Tibial nerve (tissue), 4 donors: Measurements from ENCODE around the gene SEPTIN7. TPM values are rescaled to one million over a fixed set of nuclear protein-coding genes. Genes with fewer than 3 reads are reported as not detected.
"Not testable (repeated sequence)": the region's sequence is repeated elsewhere in the genome, so short reads cannot be mapped to it uniquely, and the experiment has no call there.

Source experiments
- DNase-seq, 2 donors: peaks; one replicate each; pipeline ENCODE4 v3.0.0-alpha.2; 2019; ENCODE audit warnings: low spot score in 2 of 2
- H3K27ac ChIP-seq, 4 donors: fragments of 200-600 bp; sonication (generic) in 3 of 4; one replicate each; pipeline ENCODE4 v1.5.1; 2017 to 2019; ENCODE audit warnings: mild to moderate bottlenecking in 1 of 4
- H3K27me3 ChIP-seq, 2 donors: fragments of 200-600 bp; sonication (generic) in 1 of 2; one replicate each; pipeline versions ENCODE4 v1.5.1 to v1.6.0; 2017 to 2019
- H3K36me3 ChIP-seq, 3 donors: fragments of 200-600 bp; sonication (generic); one replicate each; pipeline ENCODE4 v1.5.1; 2018 to 2019
- H3K4me1 ChIP-seq, 4 donors: fragments of 200-600 bp; sonication (generic) in 3 of 4; one replicate each; pipeline ENCODE4 v1.5.1; 2017 to 2019
- H3K4me3 ChIP-seq, 4 donors: fragments of 200-600 bp; sonication (generic) in 3 of 4; one replicate each; pipeline ENCODE4 v1.5.1; 2017 to 2019; ENCODE audit warnings: mild to moderate bottlenecking in 1 of 4, moderate library complexity in 1 of 4
- H3K9me3 ChIP-seq, 4 donors: fragments of 200-600 bp; sonication (generic) in 3 of 4; one replicate each; pipeline ENCODE4 v1.5.1; 2017 to 2019
- EP300 ChIP-seq, 2 donors: sonication (generic); formaldehyde crosslinking; IDR thresholded peaks; one replicate each; pipeline ENCODE4 v1.6.1; 2017; ENCODE audit warnings: antibody characterized with exemption in 2 of 2, mild to moderate bottlenecking in 1 of 2
- POLR2A ChIP-seq, 2 donors: fragments of 450-650 bp; IDR thresholded peaks; one replicate each; pipeline ENCODE4 v1.6.1; 2017; ENCODE audit warnings: antibody characterized with exemption in 2 of 2, mild to moderate bottlenecking in 2 of 2, moderate library complexity in 2 of 2
- WGBS, 2 donors: methylation state at CpG; one replicate each; pipeline ENCODE4 v1.1.5; 2018; 5-methylcytosine and 5-hydroxymethylcytosine counted together
- total RNA-seq, 4 donors: library from RNA; depleted of rRNA; stranded (reverse); fragments of >200 nt; gene quantifications; one replicate each; pipeline ENCODE4 v1.1.0, GENCODE V29; 2016
- TF ChIP-seq, protein P1 (sequence below), 5 experiments: fragments of 200-600 bp in 3 of 5; fragments of 450-650 bp in 2 of 5; sonication (generic) in 3 of 5; IDR thresholded peaks; one replicate each; pipeline ENCODE4 v1.5.1; 2016 to 2019; ENCODE audit warnings: antibody characterized with exemption in 5 of 5, mild to moderate bottlenecking in 3 of 5, moderate library complexity in 2 of 5

SEPTIN7 gene
- 100 to 1,000 TPM; 158 to 214 (median 188) TPM for total RNA-seq

DNA sequence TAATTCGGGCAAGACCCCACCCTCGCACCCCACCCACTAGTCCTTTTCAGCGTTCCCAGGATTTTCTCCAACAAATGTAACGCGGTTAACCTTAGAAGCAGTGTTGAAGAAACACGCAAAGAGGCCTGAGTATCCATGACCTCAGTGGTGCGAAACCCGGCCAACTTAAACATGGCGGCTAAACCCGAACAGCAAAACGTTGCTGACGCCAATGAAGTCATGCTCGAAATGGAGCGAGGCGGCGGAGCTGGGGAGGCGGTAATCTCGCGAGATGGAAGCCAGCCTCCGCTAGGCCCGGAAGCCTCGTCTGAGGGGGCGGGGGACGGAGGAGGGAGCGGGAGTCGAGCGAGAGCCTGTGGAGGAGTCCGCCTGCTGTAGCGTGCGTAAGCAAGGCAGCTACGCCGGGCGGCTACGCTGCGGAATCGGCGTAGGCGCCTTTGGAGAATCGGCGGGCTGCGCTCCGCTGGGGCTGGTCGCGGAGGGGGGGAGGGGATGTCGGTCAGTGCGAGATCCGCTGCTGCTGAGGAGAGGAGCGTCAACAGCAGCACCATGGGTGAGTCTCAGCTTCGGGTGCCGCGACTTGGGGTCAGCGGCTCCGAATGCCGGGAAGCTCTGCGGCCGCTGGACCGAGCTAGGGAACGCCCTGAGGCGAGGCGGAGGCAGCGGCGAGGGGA, at the start of gene SEPTIN7:
Gene SEPTIN7, plus strand, starts transcription at position 340 of the 674 bp plus-strand sequence. Its CDS starts 153 bp downstream, at position 493.
- WGBS, 2 donors: 1% methylated on average over 45 to 47 of the region's 62 CpGs
- Histone ChIP-seq H3K9me3 (no peaks in the 10 kb centered on the region), H3K27ac (peak within 1 kb of the TSS; percentile 96 to 100 (median 98)), H3K36me3 (no peaks in the 10 kb centered on the region), H3K4me3 (peak within 1 kb of the TSS; percentile 78 to 98 (median 93)), H3K27me3 (no peaks in the 10 kb centered on the region), H3K4me1 (peaks cover 0 to 42% (median 23%) of the 10 kb centered on the region in 4 donors)
- DNase-seq: peak; percentile 93 to 95
- peak; percentile 83 to 91 for TF ChIP-seq POLR2A (IDR thresholded peaks at IDR 0.05)
- TF ChIP-seq, protein P1, sequence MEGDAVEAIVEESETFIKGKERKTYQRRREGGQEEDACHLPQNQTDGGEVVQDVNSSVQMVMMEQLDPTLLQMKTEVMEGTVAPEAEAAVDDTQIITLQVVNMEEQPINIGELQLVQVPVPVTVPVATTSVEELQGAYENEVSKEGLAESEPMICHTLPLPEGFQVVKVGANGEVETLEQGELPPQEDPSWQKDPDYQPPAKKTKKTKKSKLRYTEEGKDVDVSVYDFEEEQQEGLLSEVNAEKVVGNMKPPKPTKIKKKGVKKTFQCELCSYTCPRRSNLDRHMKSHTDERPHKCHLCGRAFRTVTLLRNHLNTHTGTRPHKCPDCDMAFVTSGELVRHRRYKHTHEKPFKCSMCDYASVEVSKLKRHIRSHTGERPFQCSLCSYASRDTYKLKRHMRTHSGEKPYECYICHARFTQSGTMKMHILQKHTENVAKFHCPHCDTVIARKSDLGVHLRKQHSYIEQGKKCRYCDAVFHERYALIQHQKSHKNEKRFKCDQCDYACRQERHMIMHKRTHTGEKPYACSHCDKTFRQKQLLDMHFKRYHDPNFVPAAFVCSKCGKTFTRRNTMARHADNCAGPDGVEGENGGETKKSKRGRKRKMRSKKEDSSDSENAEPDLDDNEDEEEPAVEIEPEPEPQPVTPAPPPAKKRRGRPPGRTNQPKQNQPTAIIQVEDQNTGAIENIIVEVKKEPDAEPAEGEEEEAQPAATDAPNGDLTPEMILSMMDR (IDR thresholded peaks at IDR 0.05): peak in 2 of 5 experiments; percentile 7 to 14
- peak; percentile 35 to 96 for TF ChIP-seq EP300 (IDR thresholded peaks at IDR 0.05)

DNA sequence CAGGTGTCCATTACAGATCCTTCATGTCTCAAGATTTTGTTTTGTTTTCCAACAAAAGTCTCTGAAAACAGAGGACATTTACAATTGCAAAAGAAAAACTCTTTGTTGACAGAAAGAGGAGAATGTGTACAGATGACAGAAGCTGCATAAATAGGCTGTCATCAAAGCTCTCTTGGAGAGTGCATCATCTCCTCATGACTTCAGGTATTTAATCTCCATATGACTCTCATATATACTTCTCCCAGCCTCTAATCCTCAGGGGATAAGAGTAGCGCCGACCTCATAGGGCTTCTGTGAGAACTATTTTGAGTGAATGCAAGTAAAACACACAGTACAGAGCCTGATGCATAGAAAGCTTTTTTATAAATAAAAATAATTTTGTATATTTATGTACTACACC, 48.1 kb upstream of the SEPTIN7 start:
- H3K27me3 ChIP-seq: no peaks in the 10 kb centered on the region
- no peak for DNase-seq
- H3K9me3 ChIP-seq: no peaks in the 10 kb centered on the region
- no peak overlapping the region for H3K4me3 ChIP-seq
- no peak overlapping the region for H3K27ac ChIP-seq
- no peak for TF ChIP-seq EP300 (IDR thresholded peaks at IDR 0.05)
- TF ChIP-seq, protein P1 (IDR thresholded peaks at IDR 0.05): no peak
- TF ChIP-seq POLR2A (IDR thresholded peaks at IDR 0.05): no peak
- 76 to 81% methylated on average over 2 of the region's 2 CpGs for WGBS, 2 donors
- peaks cover 0 to 19% (median 4%) of the 10 kb centered on the region in 4 donors for H3K4me1 ChIP-seq
- no peaks in the 10 kb centered on the region for H3K36me3 ChIP-seq

DNA sequence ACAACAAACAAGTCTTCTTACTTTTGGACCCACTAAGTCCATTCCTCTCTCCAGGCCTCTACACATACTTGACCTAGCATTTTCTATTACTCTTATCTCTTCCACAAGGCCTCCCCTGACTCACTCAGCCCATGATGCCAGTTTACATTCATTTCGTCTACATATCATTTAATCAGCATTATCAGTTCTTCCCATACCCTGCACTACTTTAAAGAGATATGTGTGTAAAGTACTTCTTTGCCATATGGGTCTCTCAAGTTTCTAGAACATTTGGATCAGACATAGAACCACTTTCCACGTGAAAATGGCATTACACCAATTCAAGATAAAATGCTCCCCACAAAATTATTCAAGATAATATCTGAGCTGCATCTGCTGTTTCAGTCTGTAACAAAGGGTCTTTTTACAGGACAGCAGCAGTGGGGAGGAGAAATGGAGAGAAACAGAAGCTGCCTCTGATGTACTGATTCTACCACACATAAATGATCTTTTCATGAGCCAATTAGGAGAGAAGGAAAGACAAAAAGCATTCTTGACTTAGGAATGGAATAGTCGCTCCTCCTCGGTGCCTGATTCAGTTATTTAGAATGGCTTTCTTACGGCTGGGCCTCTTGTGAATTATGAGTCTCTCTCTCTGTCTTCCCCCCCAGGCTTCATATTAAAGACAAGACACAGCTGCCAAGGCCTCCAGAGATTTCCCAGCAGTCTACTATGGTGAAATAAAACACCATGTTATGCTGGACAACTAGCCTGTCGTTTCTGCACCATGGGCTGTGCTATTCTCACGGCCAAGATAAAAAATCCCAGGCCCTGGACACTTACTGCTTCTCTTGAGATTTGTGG, 46.9 kb upstream of the SEPTIN7 start:
- peak overlapping the region in 3 of 4 donors; percentile 36 to 82 (median 69) for H3K27ac ChIP-seq
- DNase-seq: no peak
- H3K4me3 ChIP-seq: no peak overlapping the region
- no peaks in the 10 kb centered on the region for H3K9me3 ChIP-seq
- no peaks in the 10 kb centered on the region for H3K36me3 ChIP-seq
- H3K4me1 ChIP-seq: peaks cover 0 to 23% (median 4%) of the 10 kb centered on the region in 4 donors
- H3K27me3 ChIP-seq: no peaks in the 10 kb centered on the region
- 42 to 47% methylated on average over 7 of the region's 7 CpGs for WGBS, 2 donors
- TF ChIP-seq, protein P1 (IDR thresholded peaks at IDR 0.05): no peak

DNA sequence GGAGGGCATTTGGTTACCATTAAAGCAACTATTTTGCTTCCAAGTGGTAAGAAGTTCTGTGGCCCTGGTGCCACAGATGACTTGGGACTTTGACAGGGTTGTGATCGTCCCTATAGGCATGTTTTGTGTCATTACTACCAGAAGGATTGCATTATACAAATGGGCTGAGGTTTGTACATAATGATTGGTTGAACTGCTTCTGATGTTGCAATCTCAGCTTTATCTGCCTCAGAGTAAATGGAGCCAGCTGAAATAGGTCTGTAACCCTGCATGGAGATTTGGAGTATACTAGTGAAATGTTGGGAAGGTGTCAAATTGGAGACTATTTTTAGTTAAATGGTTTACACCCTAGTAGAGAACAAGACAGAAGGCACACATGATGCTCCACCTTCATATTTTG, 46.1 kb upstream of the SEPTIN7 start:
- no peak overlapping the region for H3K4me3 ChIP-seq
- no peak for TF ChIP-seq EP300 (IDR thresholded peaks at IDR 0.05)
- TF ChIP-seq, protein P1 (IDR thresholded peaks at IDR 0.05): no peak
- TF ChIP-seq POLR2A (IDR thresholded peaks at IDR 0.05): no peak
- peak overlapping the region in 3 of 4 donors; percentile 36 to 82 (median 69) for H3K27ac ChIP-seq
- no peaks in the 10 kb centered on the region for H3K27me3 ChIP-seq
- no peaks in the 10 kb centered on the region for H3K36me3 ChIP-seq
- no peak for DNase-seq
- whole genome bisulfite sequencing, 2 donors: 50 to 52% methylated on average over 1 of the region's 1 CpG
- H3K4me1 ChIP-seq: peaks cover 0 to 23% (median 4%) of the 10 kb centered on the region in 4 donors
- no peaks in the 10 kb centered on the region for H3K9me3 ChIP-seq

DNA sequence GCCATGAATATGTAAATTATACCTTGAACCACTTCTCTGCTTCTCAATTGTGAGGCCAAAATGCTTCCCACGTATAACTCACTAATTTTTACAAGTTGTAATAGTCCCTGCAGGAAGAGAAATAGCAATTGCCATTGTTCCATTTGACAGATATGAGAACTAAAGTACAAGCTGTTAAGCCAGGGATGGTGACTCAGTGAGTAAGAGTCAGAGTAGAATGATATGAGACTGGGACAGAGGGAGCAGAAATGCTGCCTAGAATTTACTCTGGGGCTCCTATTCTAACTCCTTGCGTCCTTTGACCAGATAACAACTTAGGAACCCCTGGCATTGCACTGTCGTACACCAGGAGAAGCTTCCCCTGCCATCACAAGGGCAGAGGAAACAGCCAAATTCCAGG, 45.1 kb upstream of the SEPTIN7 start:
- H3K27me3 ChIP-seq: no peaks in the 10 kb centered on the region
- TF ChIP-seq POLR2A (IDR thresholded peaks at IDR 0.05) (no peak), EP300 (IDR thresholded peaks at IDR 0.05) (no peak)
- TF ChIP-seq, protein P1 (IDR thresholded peaks at IDR 0.05): no peak
- no peak overlapping the region for H3K4me3 ChIP-seq
- H3K4me1 ChIP-seq: peaks cover 0 to 23% (median 4%) of the 10 kb centered on the region in 4 donors
- DNase-seq: no peak
- WGBS, 2 donors: 91 to 93% methylated on average over 3 of the region's 3 CpGs
- H3K36me3 ChIP-seq: no peaks in the 10 kb centered on the region
- H3K27ac ChIP-seq: no peak overlapping the region
- no peaks in the 10 kb centered on the region for H3K9me3 ChIP-seq

DNA sequence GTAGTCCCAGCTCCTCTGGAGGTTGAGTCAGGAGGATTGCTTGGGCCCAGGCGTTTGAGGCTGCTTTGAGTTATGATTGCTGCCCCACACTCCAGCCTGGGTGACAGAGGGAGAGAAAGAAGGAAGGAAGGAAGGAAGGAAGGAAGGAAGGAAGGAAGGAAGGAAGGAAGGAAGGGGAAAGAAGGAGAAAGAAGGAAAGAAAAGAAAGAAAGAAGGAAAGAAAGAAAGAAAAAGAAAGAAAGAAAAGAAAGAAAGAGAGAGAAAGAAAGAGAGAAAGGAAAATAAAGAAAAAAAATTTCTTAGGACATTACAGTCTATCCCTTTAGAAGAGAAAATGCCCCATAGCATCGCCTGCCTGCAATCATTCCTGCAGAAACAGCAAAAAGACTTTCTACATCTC, 44.4 kb upstream of the SEPTIN7 start:
- not testable (repeated sequence) for H3K27ac ChIP-seq, H3K9me3 ChIP-seq, H3K36me3 ChIP-seq, H3K27me3 ChIP-seq, DNase-seq, H3K4me3 ChIP-seq
- peaks cover 0 to 24% (median 4%) of the 10 kb centered on the region in 4 donors for H3K4me1 ChIP-seq
- 95 to 96% methylated on average over 2 of the region's 2 CpGs for WGBS, 2 donors
